NT2/D1 (cell line): ENCODE data around the gene APOE.

Experiments used
- SUZ12 ChIP-seq: IDR thresholded peaks from 2 replicates; pipeline ENCODE4 v1.6.1; 2011; ENCODE audit not compliant: insufficient read length, insufficient read depth; ENCODE audit errors: extremely low read depth
- YY1 ChIP-seq: IDR thresholded peaks from 2 replicates; pipeline ENCODE4 v1.6.1; 2011; ENCODE audit not compliant: insufficient read length, insufficient read depth
- ZNF274 ChIP-seq: IDR thresholded peaks from 2 replicates; pipeline ENCODE4 v1.6.1; 2011; ENCODE audit warnings: mild to moderate bottlenecking, low read depth, low read length

DNA sequence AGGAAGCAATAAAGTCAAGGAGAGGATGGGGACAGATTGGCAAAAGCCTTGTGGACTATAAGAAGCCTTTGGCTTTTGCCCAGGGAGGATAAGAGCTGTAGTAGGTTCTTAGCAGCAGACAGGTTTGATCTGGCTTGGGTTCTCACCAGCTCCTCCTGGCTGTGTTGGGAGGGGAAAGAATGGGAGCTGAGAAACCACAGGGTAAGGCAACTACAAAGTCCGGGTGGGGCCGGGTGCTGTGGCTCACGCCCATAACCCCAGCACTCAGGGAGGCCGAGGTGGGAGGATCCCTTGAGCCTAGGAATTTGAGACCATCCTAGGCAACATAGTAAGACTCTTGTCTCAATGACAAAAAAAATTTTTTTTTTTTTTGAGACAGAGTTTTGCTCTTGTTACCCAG lies 38.9 kb upstream of the APOE start:
- TF ChIP-seq YY1 = no peak
- TF ChIP-seq ZNF274 = no peak
- TF ChIP-seq SUZ12 = no peak
